Right renal pelvis (tissue), 4 donors: ENCODE data around the gene EGLN1. TPM values are rescaled to one million over a fixed set of nuclear protein-coding genes. Genes with fewer than 3 reads are reported as not detected.

Experiments used
- DNase-seq, 4 donors: peaks; one replicate each; pipeline ENCODE4 v3.0.0-alpha.2; 2013; ENCODE audit warnings: low read depth in 4 of 4, low spot score in 3 of 4, missing footprints in 1 of 4
- polyA plus RNA-seq, 4 donors: library from polyadenylated mRNA; unstranded; fragments of 120-200 nt; gene quantifications; one replicate each; pipeline ENCODE4 v1.2.1, GENCODE V29; 2013; ENCODE audit not compliant: insufficient read length in 4 of 4

The EGLN1 gene
- polyA plus RNA-seq, 4 donors: 40.1 to 48.1 (median 44.0) TPM

DNA sequence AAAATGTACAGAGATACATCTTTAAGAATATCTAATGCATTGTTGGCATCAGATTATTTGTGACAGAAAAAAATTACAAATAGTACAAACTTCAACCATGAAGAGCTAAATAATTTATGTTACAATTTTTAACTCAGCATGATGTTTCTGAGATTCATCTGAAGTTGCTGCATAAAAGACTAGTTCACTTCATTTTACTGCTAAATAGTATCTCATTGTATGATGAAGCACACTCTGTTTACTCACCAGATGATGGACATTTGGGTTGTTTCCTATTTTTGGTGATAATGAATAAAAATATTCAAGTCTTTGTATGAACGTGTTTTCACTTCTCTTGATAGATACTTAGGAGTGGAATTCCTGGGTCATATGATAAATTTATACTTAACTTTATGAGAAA is 20.6 kb downstream of the EGLN1 start:
- DNase-seq: no peak

- no peak for DNase-seq
These were observed 24.0 kb downstream of the EGLN1 start for GRCh38 chr1:231397886-231398671.

DNA sequence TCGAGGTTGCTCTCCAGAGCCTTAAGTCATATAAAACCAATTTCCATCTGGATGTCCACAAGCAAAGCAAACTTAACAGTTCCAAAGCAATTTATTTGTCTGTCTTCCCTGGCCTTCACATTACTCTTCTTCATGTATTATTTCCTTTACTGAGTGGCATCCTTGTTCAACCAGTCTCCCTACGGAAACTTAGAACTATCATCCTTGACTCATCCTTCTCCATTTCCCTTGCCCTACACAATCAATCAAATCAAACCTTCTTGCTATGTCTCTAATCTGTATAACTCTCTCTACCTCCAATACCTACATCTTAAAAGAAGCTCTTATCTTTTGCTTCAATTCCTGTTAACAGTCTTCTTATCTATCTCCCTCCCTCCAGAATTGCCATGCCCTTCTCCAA is 25.4 kb downstream of the EGLN1 start:
- no peak for DNase-seq

DNA sequence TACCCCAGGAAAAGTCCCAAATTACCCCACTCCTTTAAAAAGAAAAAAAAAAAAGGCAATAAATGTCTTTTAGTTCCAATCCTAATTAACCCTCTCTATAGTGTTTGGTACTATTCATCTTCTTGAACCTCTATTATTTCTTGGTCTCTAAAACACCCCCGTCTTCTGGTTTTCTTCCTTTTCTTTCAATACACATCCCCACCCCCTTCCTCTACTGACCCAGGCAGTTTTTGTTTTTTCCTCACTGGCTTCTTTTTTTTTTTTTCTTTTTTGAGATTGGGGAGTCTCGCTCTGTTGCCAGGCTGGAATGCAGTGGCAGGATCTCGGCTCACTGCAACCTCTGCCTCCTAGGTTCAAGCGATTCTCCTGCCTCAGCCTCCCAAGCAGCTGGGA is 26.1 kb downstream of the EGLN1 start:
- DNase-seq: no peak

- DNase-seq: no peak
These were observed 26.8 kb downstream of the EGLN1 start for GRCh38 chr1:231395076-231395997.

- no peak for DNase-seq
These were observed 28.4 kb downstream of the EGLN1 start for GRCh38 chr1:231393668-231394067.

DNA sequence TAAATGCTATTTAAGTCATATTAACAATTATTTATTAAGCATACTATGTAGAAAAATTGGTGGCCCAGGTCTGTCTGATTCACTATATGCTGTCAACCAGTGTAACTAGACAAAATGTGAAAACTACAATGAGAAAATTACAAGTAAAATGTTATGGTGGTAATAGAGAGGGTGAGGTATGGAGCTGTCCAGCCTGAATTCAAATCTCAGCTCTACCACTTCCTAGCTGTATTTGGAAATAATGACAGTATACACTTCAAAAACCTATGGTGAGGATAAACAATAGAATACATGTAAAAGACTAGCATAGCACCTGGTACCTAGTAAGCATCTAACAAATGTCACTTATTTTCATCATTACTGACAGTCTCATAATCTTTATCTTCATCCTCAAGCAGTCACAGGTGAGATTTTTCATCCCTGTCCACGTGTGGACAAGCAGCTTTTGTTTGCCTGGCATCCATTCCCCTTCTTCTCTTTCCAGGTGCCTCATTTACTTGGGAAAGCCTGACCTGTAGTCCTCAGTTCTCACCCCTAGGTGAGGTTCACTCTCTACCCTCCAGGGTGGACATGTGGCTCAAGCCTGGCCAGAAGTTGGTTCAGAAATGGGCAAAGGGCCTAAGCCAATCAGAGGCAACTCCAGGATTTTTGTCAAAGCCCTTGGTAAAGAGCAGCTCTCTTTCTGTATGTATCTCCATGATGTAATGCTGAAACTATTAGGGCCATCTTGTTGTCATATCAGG is 29.5 kb downstream of the EGLN1 start:
- DNase-seq: no peak

DNA sequence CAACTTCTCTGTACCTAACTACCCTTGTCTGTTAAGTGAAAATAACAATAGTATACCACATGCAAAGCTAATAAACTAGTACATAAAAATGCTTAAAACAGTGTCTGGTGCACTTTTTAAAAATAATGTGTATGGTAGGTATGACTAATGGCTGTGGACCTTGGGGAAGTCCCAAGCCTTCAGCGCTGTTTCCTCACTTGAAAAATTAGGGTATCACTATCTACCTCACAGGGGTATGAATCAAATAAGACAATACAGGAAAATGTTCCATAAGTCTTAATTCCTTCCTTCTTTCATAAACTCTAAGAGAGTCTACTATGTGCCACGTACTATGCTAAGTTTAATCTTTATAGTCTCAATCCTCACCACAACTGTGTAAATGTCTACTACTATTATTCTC is 32.0 kb downstream of the EGLN1 start:
- no peak for DNase-seq

DNA sequence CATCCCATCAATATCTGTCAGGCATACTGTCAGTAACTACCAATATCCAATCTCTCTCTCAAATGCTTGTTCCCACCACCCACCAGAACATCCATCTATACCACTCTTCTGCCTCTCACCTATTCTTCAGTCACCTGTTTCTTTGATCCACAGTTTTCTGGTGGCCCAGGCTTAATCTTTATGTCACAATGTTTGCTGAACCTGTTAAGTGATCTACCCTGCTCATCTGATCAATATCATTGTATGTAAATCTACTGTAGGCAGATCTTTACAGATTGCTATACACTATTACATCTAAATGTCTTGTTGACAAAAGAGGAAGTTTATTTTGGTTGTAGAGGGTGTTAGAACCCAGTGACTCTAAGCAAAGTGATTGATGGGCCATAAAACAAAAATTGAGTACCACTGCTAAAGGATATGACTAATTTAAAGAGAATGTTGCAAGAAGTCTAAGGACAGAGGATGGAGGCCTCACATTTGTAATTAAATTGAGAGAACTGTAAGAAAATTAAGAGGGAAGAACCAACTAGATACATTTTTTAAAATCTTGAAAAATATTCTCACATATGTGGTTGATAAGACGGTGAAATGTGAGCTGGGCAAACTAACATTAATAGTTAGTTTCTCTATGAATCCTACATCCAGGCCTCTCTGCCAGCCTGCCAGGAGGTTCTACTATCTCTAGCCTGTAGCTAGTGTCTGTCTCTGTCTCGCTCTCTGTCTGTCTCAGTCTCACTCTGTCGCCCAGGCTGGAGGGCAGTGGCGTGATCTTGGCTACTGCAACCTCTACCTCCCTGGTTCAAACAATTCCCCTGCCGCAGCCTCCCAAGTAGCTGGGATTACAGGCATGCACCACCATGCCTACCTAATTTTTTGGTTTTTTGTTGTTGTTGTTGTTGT is 34.1 kb downstream of the EGLN1 start:
- no peak for DNase-seq

DNA sequence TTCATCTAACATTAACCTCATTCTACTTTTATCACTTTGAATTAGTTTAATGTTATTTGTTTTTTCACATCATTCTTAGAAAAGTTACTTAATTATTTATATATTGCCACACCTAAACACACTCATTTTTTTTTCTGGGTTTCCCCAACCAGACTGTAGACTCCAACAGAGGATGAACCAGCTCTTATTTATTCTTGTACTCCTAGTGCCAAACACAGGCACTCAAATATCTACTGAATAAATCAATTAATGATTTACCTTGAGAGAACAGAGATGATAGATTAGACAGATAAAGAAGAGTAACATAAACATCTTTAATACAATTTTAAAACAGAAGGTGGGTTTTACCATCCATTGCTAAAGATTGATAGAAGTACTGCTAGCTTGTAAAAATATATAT is 35.6 kb downstream of the EGLN1 start:
- DNase-seq: no peak

GRCh38 chr1:231385416-231385748 is 36.7 kb downstream of the EGLN1 start:
- no peak for DNase-seq

- DNase-seq: no peak
These were observed 37.2 kb downstream of the EGLN1 start for GRCh38 chr1:231384696-231385415.

DNA sequence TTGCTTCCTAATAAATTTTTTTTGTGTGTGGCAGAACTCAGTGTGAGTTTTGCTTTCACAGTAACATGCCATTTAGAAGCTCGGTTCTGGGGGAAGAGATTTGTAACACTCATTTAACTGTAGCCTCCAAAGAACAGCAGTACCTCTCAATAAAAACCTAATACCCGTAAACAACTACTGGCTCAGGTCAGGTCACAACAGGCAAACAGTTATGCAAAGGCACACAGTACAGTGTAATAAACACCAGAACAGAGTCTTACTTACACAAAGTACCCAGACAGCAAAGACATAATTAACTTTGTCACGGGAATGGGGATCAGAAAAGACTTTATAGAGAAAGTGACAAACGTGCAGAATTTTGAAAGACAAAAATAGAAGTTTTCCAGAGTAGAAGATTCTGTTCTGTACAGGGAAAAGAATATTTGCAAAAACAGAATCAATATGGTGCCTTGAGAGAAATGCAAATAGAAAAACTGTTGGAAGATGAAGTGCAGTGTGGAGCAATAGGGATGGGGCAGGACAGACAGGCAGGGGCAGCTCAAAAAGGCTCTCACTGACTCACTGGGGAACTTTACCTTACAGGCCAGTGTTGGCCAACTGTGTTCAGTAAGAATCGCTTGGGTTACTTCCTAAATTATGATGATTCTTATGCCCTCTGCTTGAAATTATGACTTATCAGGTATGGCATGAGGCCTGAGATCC is 38.8 kb downstream of the EGLN1 start:
- DNase-seq: no peak

GRCh38 chr1:231382426-231382825 is 39.7 kb downstream of the EGLN1 start:
- DNase-seq: no peak

DNA sequence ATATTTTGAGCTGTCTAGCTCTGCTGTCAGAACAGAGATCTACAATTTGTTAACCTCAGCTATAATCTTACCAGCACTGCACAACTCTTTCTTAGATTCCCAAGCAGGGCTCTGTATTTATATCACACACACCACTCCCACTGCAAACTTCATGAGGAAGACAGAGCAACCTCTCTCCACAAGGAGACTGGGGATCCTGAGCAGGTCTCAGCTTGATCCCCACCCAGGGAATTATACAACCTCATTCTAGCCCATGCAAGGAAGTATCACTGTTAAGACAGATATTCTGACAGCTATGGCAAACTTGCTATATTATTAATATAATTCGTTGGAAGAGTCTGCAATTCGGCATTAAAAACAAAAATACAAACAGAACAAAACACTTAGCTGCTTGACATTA is 40.4 kb downstream of the EGLN1 start:
- no peak for DNase-seq

GRCh38 chr1:231376875-231377549 is 45.1 kb downstream of the EGLN1 start:
- no peak for DNase-seq

- no peak for DNase-seq
These were observed 46.0 kb downstream of the EGLN1 start for GRCh38 chr1:231376101-231376500.

GRCh38 chr1:231374394-231374793 is 47.7 kb downstream of the EGLN1 start:
- no peak for DNase-seq
